HG02759 (cell line): ENCODE data around the gene UCP1.
A peak's percentile ranks its signal among the peaks of the same experiment; 100 is the strongest.

Experiments
- ATAC-seq: cut with Tn5 transposase; IDR thresholded peaks from one replicate; pipeline ENCODE4 v1.9.1; 2021; ENCODE audit warnings: mild to moderate bottlenecking, moderate library complexity; ENCODE audit not compliant: unreplicated experiment

The UCP1 gene, protein sequence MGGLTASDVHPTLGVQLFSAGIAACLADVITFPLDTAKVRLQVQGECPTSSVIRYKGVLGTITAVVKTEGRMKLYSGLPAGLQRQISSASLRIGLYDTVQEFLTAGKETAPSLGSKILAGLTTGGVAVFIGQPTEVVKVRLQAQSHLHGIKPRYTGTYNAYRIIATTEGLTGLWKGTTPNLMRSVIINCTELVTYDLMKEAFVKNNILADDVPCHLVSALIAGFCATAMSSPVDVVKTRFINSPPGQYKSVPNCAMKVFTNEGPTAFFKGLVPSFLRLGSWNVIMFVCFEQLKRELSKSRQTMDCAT

DNA sequence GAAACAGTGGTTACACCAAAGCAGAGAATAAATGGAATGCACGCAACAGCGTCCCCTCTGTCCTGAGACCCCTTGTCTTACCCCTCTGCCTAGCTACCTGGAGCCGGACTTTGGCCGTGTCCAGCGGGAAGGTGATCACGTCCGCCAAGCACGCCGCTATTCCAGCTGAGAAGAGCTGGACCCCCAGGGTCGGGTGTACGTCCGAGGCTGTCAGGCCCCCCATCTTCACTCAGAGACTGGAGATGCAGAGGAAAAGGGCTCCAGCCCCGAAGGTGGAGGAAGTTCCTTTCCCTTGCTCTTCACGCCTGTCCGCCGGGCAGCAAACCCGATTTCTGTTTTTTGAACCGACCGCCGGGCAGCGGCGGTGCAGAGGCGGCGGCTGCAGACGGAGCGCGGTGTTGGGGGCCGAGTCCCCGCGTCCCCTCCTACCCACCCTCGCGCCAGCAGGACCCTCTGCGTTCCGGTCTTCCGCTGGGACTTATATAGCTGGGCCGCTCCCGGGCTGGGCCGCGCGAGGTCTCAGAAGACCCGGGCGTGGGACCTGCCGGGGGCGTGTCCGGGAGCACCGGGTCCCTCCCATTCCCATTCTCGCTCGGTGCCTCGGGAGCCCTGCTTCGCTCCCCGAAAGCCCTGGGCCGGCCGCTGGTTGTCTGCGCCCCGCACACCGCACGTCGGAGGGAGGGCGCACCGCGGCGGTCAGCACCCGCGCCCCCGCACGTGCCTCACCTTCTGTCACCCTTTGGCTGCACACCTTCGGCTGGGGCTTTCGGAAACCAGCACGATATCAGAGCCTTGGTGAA lies at the start of gene UCP1:
Gene UCP1 (minus strand): TSS at position 455 of the 800 bp plus-strand sequence. CDS start 232 bp downstream, at position 223.
- ATAC-seq = no peak

DNA sequence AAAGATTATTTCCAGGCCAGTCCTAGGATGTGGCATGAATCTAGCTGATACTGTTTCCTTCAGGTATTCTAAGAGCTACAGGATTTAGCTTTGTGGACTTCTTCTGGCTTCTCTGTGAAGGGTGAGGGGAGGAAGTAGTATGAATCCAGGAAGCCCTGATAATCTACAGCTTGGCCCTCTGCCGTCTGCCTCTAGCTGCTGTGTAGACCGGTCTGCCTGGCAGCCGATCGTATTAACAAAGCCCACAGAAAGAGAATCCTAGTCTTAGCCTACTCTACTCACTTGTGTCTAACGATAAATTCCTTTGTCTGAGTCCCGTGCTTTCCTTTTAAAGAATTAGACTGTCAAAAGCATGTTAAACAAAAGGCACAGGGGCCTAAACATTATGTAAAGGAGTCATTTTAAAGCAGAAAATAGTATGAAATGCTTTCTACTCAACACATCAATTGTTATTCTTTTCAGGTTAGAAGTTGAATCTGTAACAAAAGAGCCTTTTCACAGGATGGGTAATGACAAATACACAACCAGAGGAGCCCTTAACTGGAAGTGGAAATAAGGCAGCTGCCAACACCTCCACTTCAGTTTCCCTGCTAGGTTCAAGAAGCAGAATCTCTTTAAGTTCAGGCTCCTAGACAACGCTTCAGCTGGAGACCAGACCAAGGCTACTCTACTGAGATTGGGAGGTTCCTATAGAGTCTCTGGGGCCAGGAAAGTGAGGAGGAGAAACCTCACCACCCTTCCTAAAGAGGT lies 48.9 kb upstream of the UCP1 start:
- ATAC-seq = no peak

DNA sequence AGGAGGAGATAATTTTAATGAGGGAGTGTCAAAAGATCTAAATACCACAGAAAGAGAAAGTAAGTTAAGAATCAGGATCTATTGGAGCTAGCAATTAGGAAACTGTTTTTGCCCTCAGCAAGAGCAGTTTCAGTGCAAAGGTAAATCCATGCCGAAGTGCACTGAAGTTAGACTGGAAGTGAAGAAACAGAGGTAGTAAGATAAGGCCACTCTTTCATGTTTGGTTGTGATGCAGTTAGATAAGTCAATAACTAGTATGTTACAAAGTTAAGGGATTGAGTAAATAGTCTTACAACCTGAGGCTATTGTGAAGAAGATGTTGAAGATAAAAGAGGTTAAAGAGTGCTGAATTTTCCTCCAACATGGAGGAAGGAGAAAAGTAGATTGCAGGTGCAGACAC lies 46.7 kb upstream of the UCP1 start:
- no peak for ATAC-seq

DNA sequence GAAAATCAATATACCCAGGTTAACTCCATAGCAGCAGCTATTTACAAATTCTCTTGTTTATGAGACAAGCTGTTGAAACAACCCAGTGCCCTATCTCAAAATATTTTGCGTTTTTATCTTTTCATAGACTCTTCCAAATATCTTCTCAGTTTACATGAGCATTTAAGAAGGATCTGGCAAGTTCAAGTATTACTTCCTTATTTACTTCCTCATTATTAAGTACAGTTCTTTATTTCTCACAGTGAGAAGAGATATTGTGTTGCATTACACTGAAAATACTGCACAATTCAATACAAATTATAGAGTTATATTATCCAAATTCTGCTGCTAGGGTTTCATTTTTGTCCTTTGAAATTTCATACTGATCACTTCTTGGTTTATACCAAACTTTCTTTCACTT lies 43.6 kb upstream of the UCP1 start:
- no peak for ATAC-seq

DNA sequence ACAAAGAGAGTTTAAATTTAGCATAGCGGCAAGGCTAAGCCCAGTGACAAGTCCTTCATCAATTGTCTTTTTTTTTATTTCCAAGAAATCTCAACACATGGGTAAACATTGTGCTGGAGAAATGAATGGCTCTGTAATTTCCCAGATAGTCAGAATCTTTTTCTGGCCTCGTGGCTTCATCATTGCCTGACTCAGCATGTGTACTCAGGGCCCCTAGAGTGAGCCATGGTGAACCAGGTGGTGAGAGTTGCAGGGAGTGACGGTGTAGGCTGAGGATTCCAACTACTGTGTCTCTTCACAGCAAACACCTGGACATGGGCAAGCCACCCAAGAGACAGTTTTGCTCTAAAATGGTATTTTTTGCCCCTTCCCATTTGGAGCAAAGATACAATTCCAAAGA lies 43.1 kb upstream of the UCP1 start:
- ATAC-seq = no peak

DNA sequence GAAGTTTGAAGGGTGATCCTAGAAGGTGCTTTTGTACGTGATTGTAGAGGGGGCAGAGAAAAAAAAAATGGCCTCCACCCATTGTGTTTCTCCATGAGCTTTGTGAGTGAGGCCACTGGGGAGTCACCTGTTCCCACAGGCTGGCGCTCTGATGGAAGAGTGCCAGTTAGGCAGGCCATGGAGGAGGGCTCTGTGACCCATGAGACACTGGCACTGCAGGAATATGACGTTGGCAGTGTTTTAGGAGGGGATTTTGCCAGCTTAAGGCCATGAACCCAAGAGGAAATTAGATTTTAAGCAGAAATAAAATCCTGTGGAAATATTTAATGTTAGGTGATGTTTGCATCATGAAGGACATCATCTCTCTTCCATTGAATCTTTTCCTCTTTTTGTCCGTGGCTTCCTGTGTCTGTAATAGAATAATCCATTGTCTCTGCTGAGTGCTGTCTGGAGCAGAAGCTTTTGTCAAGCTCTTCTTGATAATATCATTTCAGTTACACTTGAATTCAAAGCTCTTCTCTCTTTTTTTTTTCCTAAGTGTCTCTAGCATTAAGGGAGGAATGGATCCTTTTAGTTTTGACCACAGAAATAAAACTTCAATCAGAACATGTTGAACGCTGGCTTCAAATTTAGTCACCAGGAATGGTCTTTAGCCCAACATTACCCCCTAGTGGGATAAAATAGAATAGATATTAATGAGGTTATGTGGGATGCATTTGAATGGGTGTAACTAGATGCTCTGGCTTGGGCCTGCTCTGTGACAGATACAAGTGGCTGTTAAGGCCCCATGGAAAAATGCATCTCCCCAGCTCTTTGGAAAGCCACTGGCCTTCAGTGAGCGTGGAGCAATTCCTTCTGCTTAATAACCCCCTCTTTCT lies 41.0 kb upstream of the UCP1 start:
- ATAC-seq = peak; percentile 88

DNA sequence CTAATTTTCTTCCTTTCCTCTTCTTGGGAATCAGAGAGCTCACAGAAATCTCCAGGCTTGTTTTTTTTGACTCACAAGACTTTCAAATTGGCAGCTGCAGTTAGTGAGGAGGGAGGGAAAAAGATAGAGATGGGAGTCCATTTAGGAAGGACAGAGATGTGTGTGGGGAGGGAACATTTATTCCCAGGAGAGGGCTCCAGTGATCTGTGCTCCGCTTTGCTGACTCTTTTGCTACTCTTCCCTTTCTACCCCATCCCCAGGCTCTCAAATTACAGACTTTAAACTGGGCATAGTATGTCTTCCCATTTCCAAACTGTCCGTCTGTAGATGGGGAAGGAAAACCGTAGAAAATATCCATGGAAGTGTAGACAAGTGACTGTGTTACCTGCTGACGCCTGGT lies 39.1 kb upstream of the UCP1 start:
- ATAC-seq = no peak

DNA sequence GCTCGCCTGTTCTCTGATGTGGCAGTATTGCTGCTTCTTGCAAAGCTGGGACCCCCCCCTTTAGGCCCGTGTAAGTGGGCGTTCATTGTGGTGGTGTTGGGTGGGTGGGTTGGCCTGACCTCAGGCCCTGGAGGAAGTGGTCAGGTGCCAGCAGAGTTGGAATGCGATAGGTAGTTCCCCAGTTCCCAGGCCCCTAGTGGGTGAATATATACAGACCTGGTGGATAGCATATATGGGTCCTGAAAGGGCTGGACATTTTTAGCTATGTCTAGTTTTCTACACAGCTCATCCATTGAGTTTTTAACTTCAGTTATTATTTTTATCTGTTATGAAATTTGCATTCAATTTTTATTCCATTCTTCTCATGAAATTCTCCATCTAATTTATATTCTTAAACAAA lies 35.8 kb upstream of the UCP1 start:
- ATAC-seq = no peak

DNA sequence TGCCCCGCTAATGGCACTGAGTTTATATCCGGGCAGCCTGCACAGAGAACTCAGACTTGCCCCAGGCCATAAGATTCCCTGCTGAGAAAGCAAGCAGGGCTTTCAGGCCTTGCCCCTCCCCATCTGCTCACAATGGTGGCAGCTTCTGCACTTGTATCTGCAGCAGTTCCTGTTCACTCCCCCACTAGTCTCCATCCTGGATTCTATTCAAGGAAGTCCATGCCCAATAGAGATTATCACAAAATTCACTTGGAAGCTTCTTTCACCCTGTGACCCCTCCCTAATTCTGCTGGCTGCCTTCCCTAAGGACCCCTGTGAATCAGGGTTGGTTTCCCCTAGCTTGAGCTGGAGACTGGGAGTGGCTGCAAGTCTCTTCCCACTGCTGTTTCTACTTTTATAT lies 34.5 kb upstream of the UCP1 start:
- ATAC-seq = no peak

DNA sequence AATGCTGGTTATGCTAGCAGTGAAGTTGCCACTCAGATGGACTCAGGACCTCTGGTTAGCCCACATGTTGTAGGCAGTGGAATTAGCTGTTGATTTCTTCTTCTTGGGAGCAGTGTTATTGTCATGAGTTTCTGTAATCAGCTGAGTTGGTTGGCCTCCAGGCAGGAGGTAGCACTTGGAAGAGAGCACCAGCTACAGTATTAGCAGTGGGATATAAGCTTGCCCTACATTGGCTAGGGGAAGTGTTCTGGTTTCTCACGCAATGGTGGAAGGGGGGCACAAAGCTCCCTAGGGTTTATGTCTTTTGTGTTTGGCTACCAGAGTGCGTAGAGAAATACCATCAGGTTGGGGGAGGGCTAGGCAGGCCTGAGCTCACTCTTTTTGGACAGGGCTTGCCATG lies 34.0 kb upstream of the UCP1 start:
- no peak for ATAC-seq

DNA sequence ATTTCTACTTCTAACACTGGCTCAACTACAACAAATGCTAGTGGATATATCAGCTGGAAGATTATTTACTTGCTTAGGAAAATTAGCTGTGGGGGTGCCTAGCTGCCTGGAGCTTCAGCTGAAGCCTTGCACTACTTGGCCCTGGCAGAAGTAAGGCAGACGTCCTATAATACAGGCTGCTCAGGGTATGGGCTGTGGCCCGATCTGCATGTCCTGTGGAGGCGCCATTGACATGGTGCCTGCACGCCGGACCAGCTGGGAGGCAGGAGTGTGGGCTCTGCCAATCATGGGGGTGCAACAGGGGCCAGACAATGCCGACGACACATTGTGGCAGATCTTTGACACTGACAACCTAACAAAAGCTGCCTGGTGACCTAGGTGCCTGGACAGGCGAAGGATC lies 31.6 kb upstream of the UCP1 start:
- ATAC-seq = no peak

DNA sequence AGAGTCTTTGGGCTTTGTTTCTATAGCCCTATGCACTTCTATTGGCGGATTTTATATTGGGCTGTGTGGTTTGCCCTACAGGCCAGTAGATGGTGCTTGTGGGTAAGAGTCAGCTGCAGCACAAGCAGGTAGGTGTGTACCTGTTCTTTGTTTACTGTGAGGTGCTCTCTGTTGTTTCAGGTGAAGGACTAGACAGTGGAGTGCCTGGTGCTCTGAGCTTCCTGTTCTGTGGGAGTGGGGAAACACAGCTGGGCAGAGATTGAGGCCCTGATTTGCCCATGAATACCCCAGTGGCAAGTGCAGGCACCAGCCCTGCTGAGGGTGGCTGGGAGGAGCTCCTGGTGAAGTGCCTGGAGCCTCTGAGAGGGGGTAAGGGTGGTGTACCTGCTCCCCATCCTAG lies 26.3 kb upstream of the UCP1 start:
- ATAC-seq = no peak

DNA sequence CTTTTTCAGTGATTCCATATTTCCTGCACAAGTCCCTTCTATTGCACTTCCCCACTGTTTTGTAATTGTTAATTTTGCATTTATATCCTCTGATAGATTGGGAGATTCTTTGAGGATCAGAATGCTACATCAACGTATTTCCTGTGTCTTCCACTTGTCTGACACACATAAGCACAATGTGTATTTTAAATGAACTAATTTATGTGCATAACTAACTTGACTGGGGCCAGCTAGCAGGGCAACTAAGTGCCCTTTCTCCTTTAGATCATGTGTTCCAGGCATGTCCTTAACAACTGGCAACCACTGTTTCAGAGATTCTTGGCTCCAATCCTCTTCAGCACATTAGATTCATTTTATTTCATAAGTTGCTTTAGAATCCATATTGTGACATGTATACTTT lies 15.7 kb upstream of the UCP1 start:
- ATAC-seq = no peak

DNA sequence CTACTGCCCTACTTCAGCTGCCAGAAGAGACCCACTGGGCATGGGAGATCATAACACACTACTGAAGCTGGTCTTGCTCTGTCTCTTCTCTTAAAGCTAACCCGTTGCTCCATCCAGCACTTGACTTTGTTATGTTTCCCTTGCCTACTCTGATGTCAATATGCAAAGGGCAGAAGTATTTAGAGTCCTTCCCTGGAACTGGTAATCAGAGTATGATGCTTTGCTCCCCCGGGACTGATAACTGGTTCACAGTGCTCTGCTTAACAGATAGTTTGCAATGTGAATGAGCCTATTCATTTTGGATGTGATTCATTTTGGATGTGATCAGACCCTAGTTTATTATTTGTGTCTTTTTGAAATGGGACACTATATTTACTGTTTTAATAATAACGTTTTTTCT lies 12.3 kb upstream of the UCP1 start:
- ATAC-seq = no peak

DNA sequence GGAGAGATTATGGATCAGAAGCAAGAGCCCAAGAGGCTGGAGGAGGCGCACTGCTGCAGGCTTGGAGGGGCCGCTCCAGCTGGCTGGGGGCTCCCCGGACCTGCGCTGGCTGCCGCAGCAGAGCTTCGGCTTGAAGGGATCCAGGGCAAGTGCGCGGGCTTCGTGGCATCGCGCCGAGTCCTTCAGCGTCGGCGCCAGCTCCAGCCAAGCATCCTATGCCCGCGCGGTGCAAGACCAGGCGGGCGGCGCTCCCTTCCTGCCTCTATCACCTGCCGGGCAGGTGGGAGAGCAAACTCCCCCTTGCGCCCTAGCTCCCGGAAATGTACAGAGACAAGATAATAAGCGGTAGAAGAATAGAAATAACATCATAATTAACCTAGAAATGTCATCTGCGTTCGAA lies 10.5 kb upstream of the UCP1 start:
- ATAC-seq = no peak

DNA sequence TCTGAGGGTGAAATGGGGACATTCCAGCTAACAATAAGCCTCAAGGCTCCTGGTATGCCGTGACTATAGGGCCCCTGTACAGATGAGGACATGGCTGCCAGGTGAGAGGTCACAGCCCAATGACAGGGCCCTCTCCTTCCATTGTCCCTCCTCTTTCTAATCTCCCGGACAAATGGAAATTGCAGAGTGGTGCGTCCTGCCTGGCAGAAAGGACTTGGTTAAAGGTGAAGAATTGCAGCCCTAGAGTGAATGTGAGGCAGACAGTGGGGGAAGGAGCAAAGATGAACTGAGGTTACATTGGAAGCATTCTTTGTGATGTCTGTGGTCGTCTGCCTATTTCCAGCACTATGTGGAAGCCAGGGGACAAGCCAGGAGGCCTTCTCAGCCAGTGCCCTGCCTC lies 6.7 kb upstream of the UCP1 start:
- no peak for ATAC-seq

DNA sequence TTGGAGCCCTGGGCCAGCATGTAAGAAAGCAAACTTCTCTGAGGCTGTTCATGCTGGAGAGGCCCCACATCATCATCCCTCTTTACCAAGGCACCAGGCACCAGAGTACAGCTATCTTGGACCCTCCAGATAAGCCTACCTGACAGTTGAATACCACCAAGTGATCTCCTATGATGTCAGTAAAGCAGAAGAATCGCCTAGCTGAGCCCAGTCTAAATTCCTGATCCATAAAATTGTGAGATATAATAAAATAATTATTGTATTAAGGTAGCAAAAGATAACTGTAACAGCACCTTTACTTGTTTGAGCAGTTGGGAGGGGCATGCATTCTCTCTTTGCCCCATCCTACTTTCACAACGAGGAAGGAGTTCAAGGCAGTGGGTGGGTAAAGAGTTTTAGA lies 2.9 kb upstream of the UCP1 start:
- ATAC-seq = no peak

DNA sequence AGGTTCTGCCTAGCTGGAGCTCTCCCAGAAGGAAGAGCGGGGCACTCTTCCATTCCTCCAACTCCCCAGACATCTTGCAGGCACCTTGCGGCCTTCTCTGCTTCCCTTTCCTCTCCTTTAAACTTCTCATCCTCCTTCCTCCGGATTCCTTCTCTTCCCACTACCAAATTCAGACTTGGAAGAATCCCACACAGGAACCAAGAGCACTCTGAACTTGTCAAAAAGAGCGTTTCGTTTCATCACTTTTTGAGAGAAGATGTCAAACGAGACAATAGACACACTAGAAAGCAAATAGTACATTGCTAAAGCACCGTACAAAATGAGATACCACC lies 512 bp upstream of the UCP1 start:
- no peak for ATAC-seq

DNA sequence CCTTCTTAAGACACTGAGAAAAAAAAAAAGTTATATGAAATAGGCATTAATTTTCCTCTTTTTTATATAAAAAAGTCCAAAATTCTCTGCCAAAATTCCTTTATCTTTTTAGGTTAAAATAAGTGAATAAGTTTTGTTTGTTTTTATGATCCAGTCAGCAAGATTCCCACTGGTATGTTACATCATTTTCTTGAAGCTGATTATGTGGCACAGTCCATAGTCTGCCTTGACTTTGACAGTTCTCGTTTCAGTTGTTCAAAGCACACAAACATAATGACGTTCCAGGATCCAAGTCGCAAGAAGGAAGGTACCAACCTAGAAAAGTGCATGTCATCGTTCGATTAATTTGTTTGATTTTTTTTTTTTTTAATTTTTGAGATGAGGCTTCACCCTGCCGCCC lies 9.1 kb downstream of the UCP1 start:
- no peak for ATAC-seq

DNA sequence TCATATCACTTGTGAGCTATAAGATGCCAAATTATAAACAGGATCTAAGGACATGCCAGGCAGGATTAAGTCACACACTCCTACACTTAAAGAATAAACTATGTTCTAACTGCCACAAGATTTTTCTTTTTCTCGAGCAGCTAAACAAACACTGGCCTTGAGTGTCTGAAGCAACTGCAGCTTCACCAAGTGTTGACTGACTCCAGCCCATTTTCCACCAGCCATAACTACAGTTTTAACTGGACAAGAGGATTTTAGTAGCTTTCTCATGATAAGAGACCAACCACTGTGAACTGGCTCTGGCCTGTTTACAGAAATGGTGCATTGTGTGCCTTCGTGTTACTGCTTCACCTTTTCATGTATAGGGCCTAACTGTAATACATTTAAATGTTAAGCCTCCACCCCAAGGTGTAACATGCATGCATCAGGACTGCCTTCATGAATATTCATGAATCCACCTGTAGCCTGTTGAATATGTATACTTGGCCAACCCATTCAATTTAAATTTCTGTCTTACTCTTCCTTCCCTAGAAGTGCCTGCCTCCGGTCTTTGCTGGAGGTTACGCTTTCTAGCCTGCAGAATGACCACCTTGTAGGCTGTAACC lies 10.8 kb downstream of the UCP1 start:
- no peak for ATAC-seq
